GM18507 (cell line): ENCODE data around the gene CD2AP.
"Not testable (repeated sequence)": the region's sequence is repeated elsewhere in the genome, so short reads cannot be mapped to it uniquely, and the experiment has no call there.

Source experiments
- DNase-seq: peaks from one replicate; pipeline ENCODE4 v3.0.0; 2011; ENCODE audit warnings: low read depth; ENCODE audit not compliant: insufficient read length; ENCODE audit errors: extremely low spot score
- FAIRE-seq: peaks from 2 replicates; lab custom pipeline; 2011; peaks lifted over from hg19 to GRCh38; lab: Jason Lieb, UNC

Gene CD2AP

GRCh38 chr6:47536816-47537401 is 59.3 kb downstream of the CD2AP start:
- DNase-seq (no peak), FAIRE-seq (no peak)

GRCh38 chr6:47545223-47545622 is 67.6 kb downstream of the CD2AP start:
- FAIRE-seq (no peak), DNase-seq (no peak)

GRCh38 chr6:47551670-47552069 is 74.1 kb downstream of the CD2AP start:
- no peak for FAIRE-seq
- DNase-seq: no peak

- FAIRE-seq: no peak
Measured at GRCh38 chr6:47552319-47552718, 74.7 kb downstream of the CD2AP start.

GRCh38 chr6:47553243-47553642 is 75.7 kb downstream of the CD2AP start:
- not testable (repeated sequence) for FAIRE-seq, DNase-seq

More at GRCh38 chr6:47552319-47552718, 74.7 kb downstream of the CD2AP start:
- no peak for DNase-seq

GRCh38 chr6:47556459-47556858 is 78.9 kb downstream of the CD2AP start:
- DNase-seq, FAIRE-seq: not testable (repeated sequence)

- FAIRE-seq (no peak), DNase-seq (no peak)
Measured at GRCh38 chr6:47563162-47563561, 85.6 kb downstream of the CD2AP start.

- DNase-seq, FAIRE-seq: not testable (repeated sequence)
Measured at GRCh38 chr6:47566602-47567001, 89.0 kb downstream of the CD2AP start.

- DNase-seq (no peak), FAIRE-seq (no peak)
Measured at GRCh38 chr6:47567586-47567985, 90.0 kb downstream of the CD2AP start.

- DNase-seq (no peak), FAIRE-seq (no peak)
Measured at GRCh38 chr6:47571488-47571887, 93.9 kb downstream of the CD2AP start.

GRCh38 chr6:47573109-47573508 is 95.5 kb downstream of the CD2AP start:
- DNase-seq (no peak), FAIRE-seq (no peak)

GRCh38 chr6:47574789-47575188 is 97.2 kb downstream of the CD2AP start:
- DNase-seq: no peak
- no peak for FAIRE-seq

GRCh38 chr6:47579040-47579439 is 101.5 kb downstream of the CD2AP start:
- DNase-seq (no peak), FAIRE-seq (no peak)

GRCh38 chr6:47581591-47581990 is 104.0 kb downstream of the CD2AP start:
- no peak for DNase-seq
- FAIRE-seq: peak; percentile 61

GRCh38 chr6:47587493-47587892 is 109.9 kb downstream of the CD2AP start:
- DNase-seq (no peak), FAIRE-seq (no peak)

- no peak for DNase-seq
- no peak for FAIRE-seq
Measured at GRCh38 chr6:47592131-47592840, 114.7 kb downstream of the CD2AP start.

GRCh38 chr6:47593979-47594378 is 116.4 kb downstream of the CD2AP start:
- no peak for FAIRE-seq
- DNase-seq: no peak

- DNase-seq: no peak
- FAIRE-seq: no peak
Measured at GRCh38 chr6:47595785-47596184, 118.2 kb downstream of the CD2AP start.

GRCh38 chr6:47598367-47598766 is 120.8 kb downstream of the CD2AP start:
- FAIRE-seq: no peak
- DNase-seq: no peak

GRCh38 chr6:47599512-47599911 is 121.9 kb downstream of the CD2AP start:
- no peak for FAIRE-seq

GRCh38 chr6:47603227-47603626 is 125.6 kb downstream of the CD2AP start:
- DNase-seq: no peak

More at GRCh38 chr6:47599512-47599911, 121.9 kb downstream of the CD2AP start:
- no peak for DNase-seq

More at GRCh38 chr6:47603227-47603626, 125.6 kb downstream of the CD2AP start:
- no peak for FAIRE-seq
